Activated CD4-positive, alpha-beta T cell treated with anti-CD3 and anti-CD28 coated beads, Interleukin-2, amount 10 ng/mL, durations not matched to agents 7 days and 5 days (primary cell): Measurements from ENCODE around the gene MAP1LC3B2. TPM values are rescaled to one million over a fixed set of nuclear protein-coding genes. Genes with fewer than 3 reads are reported as not detected.

Source experiments
- CTCF ChIA-PET: fragments of 350-600 bp; sonication (Branson Sonifier 250); formaldehyde crosslinking; loops from one replicate; lab custom pipeline; 2021; ENCODE audit warnings: antibody characterized with exemption; lab: Charles Lee
- POLR2A ChIA-PET: fragments of 350-600 bp; sonication (Branson Sonifier 250); formaldehyde crosslinking; loops from one replicate; lab custom pipeline; 2021; ENCODE audit warnings: antibody characterized with exemption; lab: Charles Lee
- DNase-seq: peaks from one replicate; pipeline ENCODE4 v3.0.0-alpha.2; 2020
- H3K27ac Mint-ChIP-seq: one replicate; pipeline ENCODE4 v1.8.0; 2021; ENCODE audit warnings: mild to moderate bottlenecking, moderate library complexity, mixed read lengths
- H3K27me3 Mint-ChIP-seq: one replicate; pipeline ENCODE4 v1.8.0; 2021; ENCODE audit warnings: mixed read lengths
- H3K36me3 Mint-ChIP-seq: one replicate; pipeline ENCODE4 v1.8.0; 2021; ENCODE audit warnings: low read depth, mixed read lengths
- H3K4me1 Mint-ChIP-seq: one replicate; pipeline ENCODE4 v1.8.0; 2021; ENCODE audit warnings: mixed read lengths
- H3K4me3 Mint-ChIP-seq: one replicate; pipeline ENCODE4 v1.8.0; 2021; ENCODE audit warnings: mild to moderate bottlenecking, moderate library complexity, mixed read lengths
- H3K9me3 Mint-ChIP-seq: one replicate; pipeline ENCODE4 v1.8.0; 2021; ENCODE audit warnings: mixed read lengths
- total RNA-seq, 2 experiments: library from RNA; stranded (reverse); gene quantifications; one replicate each; pipeline ENCODE4 v1.2.3, GENCODE V29; 2021

MAP1LC3B2 gene
- total RNA-seq, 2 experiments from 2014 or later = 1.0 to 1.5 TPM

DNA sequence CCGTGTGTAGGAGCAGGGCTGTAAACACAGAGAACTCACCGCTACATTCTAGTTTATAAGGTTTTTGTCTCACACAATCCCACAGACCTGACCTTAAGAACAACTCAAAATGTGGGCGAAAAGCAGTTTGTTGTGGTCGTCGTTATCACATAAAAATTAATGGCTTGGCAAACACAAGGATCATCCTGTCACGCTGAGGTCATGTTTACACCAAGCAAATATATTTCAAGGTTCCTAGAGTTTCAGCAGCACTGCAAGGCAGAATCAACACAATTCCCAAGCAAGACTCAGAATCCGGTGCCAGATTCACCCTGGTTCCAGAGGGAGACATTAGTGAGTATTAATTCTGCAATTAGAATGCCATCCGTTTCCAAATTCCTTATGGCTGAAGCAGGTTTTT, 30.1 kb upstream of the MAP1LC3B2 start:
- H3K27me3 Mint-ChIP-seq = peaks cover 14% of the 10 kb centered on the region
- peaks cover 13% of the 10 kb centered on the region for H3K4me1 Mint-ChIP-seq
- POLR2A ChIA-PET = no interaction called here
- CTCF ChIA-PET = interaction anchor here (0.6 kb wide), 1 partner anchor 97 kb away, joined by 4 read pairs; no protein-coding TSS in a partner anchor
- no peak for DNase-seq
- no peaks in the 10 kb centered on the region for H3K9me3 Mint-ChIP-seq
- H3K36me3 Mint-ChIP-seq = no peaks in the 10 kb centered on the region
- no peak overlapping the region for H3K4me3 Mint-ChIP-seq
- H3K27ac Mint-ChIP-seq = no peak overlapping the region

DNA sequence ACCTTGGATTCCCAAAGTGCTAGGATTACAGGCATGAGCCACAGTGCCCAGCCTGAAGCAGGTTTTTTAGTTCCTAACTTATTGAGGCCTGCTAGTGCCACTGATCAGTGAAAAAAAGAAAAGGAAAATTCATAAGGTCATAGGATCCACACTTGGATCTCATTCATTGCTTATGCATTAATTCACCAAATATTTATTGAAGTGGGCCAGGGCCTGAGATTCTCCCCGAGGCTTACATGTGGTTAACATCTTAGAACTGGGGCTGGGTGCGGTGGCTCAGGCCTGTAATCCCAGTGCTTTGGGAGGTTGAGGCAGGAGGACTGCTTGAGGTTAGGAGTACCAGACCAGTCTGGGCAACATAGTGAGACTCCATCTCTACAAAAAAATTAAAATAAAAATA, 29.5 kb upstream of the MAP1LC3B2 start:
- no peak overlapping the region for H3K4me3 Mint-ChIP-seq
- CTCF ChIA-PET = no interaction called here
- POLR2A ChIA-PET = no interaction called here
- no peaks in the 10 kb centered on the region for H3K9me3 Mint-ChIP-seq
- DNase-seq = no peak
- peaks cover 14% of the 10 kb centered on the region for H3K27me3 Mint-ChIP-seq
- H3K4me1 Mint-ChIP-seq = peaks cover 18% of the 10 kb centered on the region
- no peaks in the 10 kb centered on the region for H3K36me3 Mint-ChIP-seq
- no peak overlapping the region for H3K27ac Mint-ChIP-seq

DNA sequence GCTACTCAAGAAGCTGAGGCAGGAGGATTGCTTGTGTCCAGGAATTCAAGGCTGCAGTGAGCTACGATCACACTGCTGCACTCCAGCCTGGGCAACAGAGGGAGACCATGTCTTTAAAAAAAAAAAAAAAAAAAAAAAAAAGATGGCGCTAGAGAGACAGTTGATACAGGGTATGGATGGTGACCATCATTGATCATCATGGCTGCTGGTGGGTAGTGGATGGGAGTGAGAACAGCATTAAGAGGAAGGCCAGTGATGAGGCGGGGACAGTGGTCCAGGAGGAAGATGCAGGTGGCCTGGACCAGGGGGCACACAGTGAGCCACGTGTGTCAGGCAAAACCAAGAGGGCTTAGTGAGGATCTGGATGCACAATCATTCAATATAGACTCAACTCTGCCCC, 26.8 kb upstream of the MAP1LC3B2 start:
- peaks cover 11% of the 10 kb centered on the region for H3K27me3 Mint-ChIP-seq
- no peak overlapping the region for H3K27ac Mint-ChIP-seq
- CTCF ChIA-PET = interaction anchor here (2.1 kb wide), 1 partner anchor 10 kb away, joined by 4 read pairs; no protein-coding TSS in a partner anchor
- DNase-seq = no peak
- H3K36me3 Mint-ChIP-seq = no peaks in the 10 kb centered on the region
- H3K4me1 Mint-ChIP-seq = peaks cover 25% of the 10 kb centered on the region
- H3K9me3 Mint-ChIP-seq = no peaks in the 10 kb centered on the region
- peak overlapping the region; percentile 80 for H3K4me3 Mint-ChIP-seq
- POLR2A ChIA-PET = no interaction called here

DNA sequence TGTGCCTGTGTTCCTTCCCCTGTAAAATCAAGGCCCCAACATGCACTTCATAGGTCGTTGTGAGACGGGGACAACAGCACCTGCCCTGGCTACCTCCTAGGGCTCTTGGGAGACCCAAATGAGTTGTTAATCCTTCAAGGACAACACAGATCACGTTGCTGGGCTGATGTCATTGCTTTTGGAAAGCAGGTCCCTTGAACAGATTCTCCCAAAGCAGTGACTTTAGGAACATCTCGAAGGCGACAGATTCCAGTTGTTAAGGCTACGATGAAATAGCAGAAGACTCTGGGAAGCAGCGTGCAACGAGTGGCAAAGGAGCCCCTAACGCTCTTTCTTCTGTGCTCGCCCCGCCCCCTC, 26.2 kb upstream of the MAP1LC3B2 start:
- ChIA-PET CTCF (interaction anchor here (1.7 to 2.1 kb wide), 2 partner anchors 11 to 27 kb away, joined by 4 read pairs; no protein-coding TSS in a partner anchor), POLR2A (interaction anchor here (1.3 kb wide), 1 partner anchor 26 kb away, joined by 4 read pairs; the partner anchor contains the start of gene MAP1LC3B2)

DNA sequence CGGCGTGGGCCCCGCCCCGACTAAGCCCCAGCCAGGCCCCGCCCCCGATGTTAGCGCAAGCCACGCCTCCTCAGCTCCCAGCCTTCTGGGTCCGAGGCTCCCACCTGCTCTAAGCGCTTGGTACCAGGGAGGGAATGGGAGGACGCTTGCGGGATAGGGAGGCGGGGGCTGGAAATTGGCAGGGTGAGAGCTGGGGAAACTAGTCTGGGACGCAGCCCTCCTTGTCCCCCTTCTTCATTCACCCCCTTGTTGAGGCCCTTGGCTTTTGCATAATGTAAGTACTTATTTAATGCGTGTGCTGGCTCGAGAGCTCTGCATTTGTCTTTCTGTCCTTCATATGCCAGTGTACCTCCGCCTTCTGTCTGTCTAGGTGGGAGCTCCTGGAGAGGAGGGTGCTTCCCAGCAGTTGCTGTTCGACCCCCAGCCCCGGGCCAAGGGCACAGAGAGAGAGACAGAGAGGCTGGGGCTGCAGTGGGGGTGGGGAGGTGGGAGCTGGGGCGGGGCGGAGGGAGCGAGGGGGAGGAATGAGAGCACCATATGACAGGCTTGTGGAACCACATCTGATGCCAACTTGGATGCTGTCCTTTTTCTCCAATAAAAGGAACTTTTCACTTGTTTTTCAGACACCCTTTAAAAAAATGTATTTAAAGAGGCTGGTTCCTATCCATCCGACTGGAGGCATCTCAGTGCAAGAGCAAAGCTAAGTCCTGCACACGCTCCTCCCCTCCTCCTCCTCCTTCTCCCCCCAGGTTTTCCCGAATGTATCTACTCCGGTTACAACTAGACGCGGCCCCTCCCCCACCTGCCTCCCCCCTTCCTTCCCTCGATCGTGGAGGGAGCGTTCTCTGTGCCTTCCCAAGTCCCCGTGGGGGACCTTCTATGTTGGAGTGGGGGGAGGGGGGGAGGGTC, 25.6 kb upstream of the MAP1LC3B2 start:
- Mint-ChIP-seq H3K27ac (peak overlapping the region; percentile 67), H3K36me3 (no peaks in the 10 kb centered on the region), H3K4me3 (peak overlapping the region; percentile 80), H3K4me1 (peaks cover 36% of the 10 kb centered on the region), H3K9me3 (no peaks in the 10 kb centered on the region), H3K27me3 (peaks cover 6% of the 10 kb centered on the region)
- ChIA-PET CTCF (interaction anchor here (1.2 to 2.1 kb wide), 3 partner anchors 9 to 26 kb away, joined by 3 to 4 read pairs (median 4); no protein-coding TSS in a partner anchor), POLR2A (interaction anchor here (1.3 kb wide), 1 partner anchor 26 kb away, joined by 4 read pairs; the partner anchor contains the start of gene MAP1LC3B2)
- DNase-seq = peak; percentile 74

More for the DNA sequence above, 26.2 kb upstream of the MAP1LC3B2 start:
- no peaks in the 10 kb centered on the region for H3K9me3 Mint-ChIP-seq
- peak overlapping the region; percentile 80 for H3K4me3 Mint-ChIP-seq
- H3K27ac Mint-ChIP-seq = no peak overlapping the region
- H3K36me3 Mint-ChIP-seq = no peaks in the 10 kb centered on the region
- peaks cover 8% of the 10 kb centered on the region for H3K27me3 Mint-ChIP-seq
- no peak for DNase-seq
- H3K4me1 Mint-ChIP-seq = peaks cover 30% of the 10 kb centered on the region

DNA sequence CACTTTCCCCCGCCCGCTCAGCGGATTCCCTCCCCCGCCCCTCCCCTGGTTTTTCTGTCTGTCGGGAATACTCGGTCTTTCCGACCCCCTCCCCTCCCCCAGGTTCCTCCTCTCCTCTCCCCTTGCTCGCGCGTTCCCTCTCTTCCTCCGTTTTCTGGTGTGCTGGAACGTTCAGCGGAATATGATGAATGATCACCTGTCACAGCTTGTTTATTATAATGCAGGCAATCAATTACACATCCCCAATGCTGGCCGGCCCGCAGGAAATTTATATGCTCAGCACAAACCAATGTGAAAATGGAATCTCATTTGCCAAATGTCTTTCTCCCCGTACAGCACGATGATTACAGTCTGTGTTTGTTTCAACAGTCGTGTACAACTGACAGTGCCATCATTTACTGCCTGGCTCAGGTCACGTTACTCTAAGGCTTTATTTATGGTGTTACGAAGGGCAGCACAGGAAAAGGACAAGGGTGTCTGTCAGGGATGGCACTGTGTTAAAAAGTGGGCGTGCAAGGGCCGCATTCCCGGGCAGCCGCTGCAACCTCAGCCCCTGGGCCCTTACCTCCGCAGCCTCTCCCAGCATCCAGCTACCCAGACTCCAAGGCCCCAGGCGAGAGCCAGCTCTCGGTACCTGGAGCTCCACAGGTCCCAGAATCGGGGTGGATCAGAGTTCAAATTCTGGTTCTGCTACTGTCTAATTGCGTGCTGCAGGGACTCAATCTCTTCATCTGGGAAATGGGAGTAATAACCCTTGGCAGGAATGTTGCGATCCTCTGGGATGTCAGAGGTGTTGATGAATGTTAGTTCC, 24.7 kb upstream of the MAP1LC3B2 start:
- Mint-ChIP-seq H3K4me3 (peak overlapping the region; percentile 80), H3K36me3 (no peaks in the 10 kb centered on the region), H3K9me3 (no peaks in the 10 kb centered on the region), H3K27ac (no peak overlapping the region), H3K4me1 (peaks cover 38% of the 10 kb centered on the region), H3K27me3 (peaks cover 5% of the 10 kb centered on the region)
- ChIA-PET CTCF (interaction anchor here (1.2 to 1.7 kb wide), 2 partner anchors 10 to 26 kb away, joined by 3 to 4 read pairs; no protein-coding TSS in a partner anchor), POLR2A (interaction anchor here (1.3 kb wide), 1 partner anchor 25 kb away, joined by 4 read pairs; the partner anchor contains the start of gene MAP1LC3B2)
- no peak for DNase-seq

DNA sequence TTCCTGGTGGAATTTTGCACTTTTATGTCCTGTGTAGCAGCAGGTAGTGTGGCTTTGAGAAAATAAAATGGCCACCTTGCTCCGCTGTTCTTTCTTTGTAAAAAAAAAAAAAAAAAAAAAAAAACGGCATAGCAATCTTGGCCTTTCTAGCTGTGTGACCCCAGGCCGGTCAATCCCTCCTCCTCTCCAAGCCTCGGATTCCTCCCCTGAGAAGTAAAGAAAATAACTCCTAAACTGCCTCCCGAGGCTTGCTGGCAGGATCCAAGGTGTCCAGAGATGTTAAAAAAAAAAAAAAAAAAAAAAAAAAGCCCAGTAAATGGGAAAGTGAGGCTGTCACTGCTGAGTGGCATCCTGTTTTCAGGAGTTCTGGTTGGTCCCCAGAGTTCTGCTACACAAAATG, 23.9 kb upstream of the MAP1LC3B2 start:
- H3K27me3 Mint-ChIP-seq = peaks cover 3% of the 10 kb centered on the region
- ChIA-PET POLR2A (no interaction called here), CTCF (no interaction called here)
- peaks cover 38% of the 10 kb centered on the region for H3K4me1 Mint-ChIP-seq
- H3K27ac Mint-ChIP-seq = no peak overlapping the region
- DNase-seq = no peak
- H3K36me3 Mint-ChIP-seq = no peaks in the 10 kb centered on the region
- no peaks in the 10 kb centered on the region for H3K9me3 Mint-ChIP-seq
- H3K4me3 Mint-ChIP-seq = no peak overlapping the region

DNA sequence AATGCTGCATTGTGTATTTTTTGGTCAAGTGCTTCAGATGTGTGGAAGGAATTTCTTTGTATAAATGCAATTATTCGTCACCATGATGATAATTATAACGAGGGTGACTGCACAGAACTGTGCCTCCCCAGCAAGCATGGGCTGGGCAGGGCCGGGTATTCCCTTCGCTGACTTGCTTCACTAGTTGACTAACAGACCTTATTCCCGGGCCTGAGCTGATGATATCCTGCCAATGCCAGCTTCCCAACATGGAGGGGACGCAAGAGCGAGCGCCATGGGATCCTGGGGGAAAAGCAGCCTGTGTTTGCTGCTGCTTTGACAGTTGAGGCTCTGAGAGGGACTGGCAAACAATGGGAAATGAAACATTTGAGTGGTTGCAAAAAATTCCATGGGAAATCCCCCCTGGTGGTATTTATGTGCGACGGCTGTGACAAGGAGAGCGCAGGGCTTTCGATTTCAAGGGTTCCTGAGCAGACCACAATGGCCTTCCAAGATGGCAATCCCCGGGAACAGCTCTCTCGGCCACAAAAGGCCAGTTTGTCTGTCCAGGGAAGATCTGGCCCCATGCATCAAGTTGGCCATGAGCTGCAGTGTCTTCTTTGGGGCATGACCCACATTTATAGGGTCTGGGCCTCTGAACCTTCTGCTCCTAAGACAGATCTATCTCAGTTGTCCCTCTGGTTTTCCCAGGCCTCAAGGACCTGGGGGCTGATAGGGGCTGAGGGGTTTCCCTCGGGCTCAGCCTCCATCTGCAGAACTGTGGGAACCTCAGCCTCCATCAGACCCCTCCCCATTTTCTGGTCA, 21.9 kb upstream of the MAP1LC3B2 start:
- Mint-ChIP-seq H3K4me3 (no peak overlapping the region), H3K27me3 (peaks cover 1% of the 10 kb centered on the region), H3K4me1 (peaks cover 38% of the 10 kb centered on the region), H3K27ac (no peak overlapping the region), H3K9me3 (no peaks in the 10 kb centered on the region), H3K36me3 (no peaks in the 10 kb centered on the region)
- CTCF ChIA-PET = interaction anchor here (1.3 to 1.5 kb wide), 2 partner anchors 11 to 24 kb away, joined by 5 read pairs; no protein-coding TSS in a partner anchor
- POLR2A ChIA-PET = no interaction called here
- DNase-seq = no peak

DNA sequence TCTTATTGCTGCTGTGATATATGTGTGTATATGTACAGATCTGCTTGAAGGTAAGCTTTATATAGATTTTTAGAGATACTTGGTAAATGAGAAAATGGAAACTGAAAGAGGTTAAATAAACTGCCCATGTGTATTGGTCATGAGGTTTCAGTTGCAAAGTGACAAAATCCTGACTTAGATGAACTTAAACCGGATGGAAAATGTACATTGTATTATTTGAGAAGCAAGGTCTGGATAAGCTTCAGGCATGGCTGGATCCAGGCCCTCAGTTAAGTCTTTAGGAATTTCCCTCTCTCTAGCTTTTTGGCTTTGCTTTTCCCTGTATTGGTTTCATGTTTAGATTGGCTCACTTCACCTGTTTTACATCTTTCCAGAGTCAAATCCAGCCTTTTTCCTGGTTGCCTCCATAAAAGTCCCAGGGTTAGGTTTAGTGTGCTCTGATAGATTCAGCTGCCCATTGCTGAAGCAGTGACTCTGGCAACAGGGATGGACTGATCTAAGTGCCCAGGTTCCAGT, 21.0 kb upstream of the MAP1LC3B2 start:
- Mint-ChIP-seq H3K36me3 (no peaks in the 10 kb centered on the region), H3K9me3 (no peaks in the 10 kb centered on the region), H3K27ac (no peak overlapping the region), H3K4me3 (no peak overlapping the region), H3K27me3 (no peaks in the 10 kb centered on the region), H3K4me1 (peaks cover 31% of the 10 kb centered on the region)
- DNase-seq = no peak
- POLR2A ChIA-PET = no interaction called here
- CTCF ChIA-PET = interaction anchor here (1.3 to 1.5 kb wide), 2 partner anchors 10 to 23 kb away, joined by 5 read pairs; no protein-coding TSS in a partner anchor

DNA sequence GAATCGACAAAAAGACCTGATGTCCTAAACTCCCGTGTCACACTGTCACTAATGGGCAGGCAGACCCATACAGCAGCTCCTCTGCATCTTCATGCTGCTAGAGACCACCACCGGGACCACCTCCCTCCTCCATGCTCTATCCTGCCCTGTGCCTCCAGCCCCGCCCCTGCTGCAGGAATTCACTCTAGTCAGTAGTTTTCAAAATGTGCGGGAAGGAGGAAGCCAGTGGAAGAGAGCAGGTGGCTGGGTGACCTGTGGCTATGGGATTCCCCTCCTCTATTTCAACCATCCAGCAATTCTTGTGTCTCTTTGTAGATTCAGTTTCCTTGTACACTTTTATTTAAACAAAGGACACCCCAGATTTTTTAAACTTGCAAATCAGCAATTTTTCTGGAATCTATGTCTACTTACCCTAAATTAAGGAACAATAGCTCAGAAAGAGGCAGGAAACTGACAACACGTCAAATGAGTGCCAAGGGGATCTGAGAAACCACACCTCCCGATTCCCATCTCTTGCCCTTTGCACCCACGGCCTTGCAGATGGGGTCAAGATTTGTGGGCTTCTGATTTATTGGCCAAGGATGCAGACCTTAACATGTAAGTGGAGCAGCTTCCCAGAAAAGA, 20.4 kb upstream of the MAP1LC3B2 start:
- DNase-seq = no peak
- ChIA-PET POLR2A (no interaction called here), CTCF (interaction anchor here (2.0 kb wide), 1 partner anchor 21 kb away, joined by 5 read pairs; the partner anchor contains the start of gene MAP1LC3B2)
- Mint-ChIP-seq H3K36me3 (no peaks in the 10 kb centered on the region), H3K27me3 (no peaks in the 10 kb centered on the region), H3K9me3 (no peaks in the 10 kb centered on the region), H3K27ac (no peak overlapping the region), H3K4me3 (no peak overlapping the region), H3K4me1 (peaks cover 28% of the 10 kb centered on the region)

DNA sequence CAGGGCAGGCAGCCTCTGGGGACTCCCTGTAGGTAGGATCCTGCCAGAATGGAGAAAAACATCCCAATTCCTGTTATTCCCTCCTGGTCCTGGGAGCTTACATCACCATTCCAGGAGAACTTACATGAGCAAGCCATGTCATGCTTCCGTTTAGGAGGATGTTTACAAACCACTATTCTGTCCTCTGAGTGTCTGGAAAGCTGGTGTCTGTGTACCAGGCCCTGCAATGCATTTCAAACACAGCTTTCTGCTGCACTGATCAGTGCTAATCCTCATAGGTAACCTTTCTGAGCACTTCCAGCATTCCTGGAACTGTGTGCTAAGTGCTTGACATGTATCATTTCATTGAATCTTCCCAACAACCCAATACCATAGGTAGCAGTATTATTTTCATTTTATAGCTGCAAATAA, 19.8 kb upstream of the MAP1LC3B2 start:
- DNase-seq = no peak
- no peaks in the 10 kb centered on the region for H3K36me3 Mint-ChIP-seq
- H3K9me3 Mint-ChIP-seq = no peaks in the 10 kb centered on the region
- ChIA-PET CTCF (interaction anchor here (2.0 kb wide), 1 partner anchor 20 kb away, joined by 5 read pairs; the partner anchor contains the start of gene MAP1LC3B2), POLR2A (no interaction called here)
- H3K4me1 Mint-ChIP-seq = peaks cover 23% of the 10 kb centered on the region
- H3K27ac Mint-ChIP-seq = no peak overlapping the region
- H3K4me3 Mint-ChIP-seq = no peak overlapping the region
- no peaks in the 10 kb centered on the region for H3K27me3 Mint-ChIP-seq
